C1 segment of cervical spinal cord (tissue), 14 donors: ENCODE measurements around the gene ARHGAP6.

ENCODE experiments used
- DNase-seq, 14 donors: peaks; one replicate each; lab custom pipeline; 2025; lab: John Stamatoyannopoulos, UW

Gene ARHGAP6

DNA sequence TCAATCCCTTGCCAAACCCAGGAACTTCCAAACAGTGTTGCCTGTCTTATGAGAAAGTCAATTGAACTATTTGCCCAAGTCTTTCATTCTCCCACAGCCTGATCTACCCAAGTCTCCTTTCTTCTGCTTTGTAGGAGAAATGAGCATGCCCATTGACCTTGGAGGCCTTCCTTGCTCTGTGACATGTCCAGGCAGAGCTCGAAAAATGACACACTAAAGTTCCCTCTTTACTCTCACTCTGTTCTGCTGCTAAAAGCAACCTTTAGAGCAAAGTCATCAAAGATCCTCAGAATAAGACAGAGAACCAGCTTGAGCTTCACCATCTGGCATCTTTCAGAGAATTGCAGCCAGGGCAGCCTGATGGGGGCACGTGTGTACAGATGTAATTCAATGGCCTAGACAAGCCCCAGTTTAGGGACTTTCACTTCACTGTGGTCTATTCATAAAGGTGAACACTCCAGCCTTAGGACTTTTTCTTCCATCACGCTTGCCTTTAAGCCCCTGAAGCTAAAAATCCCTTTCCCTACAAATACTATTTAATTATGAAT lies 236.1 kb downstream of the ARHGAP6 start:
- no peak for DNase-seq

DNA sequence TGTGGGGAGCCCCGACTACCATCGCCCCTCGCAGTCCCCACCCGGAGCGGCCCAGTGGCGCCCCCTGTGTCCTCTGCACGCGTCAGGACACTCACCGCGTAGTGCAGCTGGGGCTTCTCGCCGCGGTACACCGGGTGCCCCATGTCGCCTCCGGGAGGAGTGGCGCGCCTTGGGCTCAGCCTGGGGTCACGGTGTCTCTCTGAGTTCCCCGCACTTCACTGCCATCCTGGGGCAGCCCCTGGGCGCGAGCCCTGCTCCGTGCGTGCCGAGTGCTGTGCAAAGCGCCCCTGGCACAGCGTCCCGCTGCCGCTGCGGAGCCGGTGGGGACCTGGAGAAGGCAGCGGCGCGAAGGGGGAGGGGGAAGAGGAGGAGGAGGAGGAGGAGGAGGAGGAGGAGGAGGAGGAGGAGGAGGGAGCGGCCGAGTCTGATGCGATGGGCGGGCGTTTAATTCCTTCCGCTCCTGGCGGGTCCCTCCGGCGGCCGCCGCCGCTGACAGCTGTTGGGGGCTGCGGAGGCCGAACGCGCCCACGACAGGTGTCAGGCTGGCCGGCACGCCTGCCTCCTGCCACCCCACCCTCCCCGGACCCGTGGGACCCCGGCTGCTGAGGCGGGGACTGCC lies 238.2 kb downstream of the ARHGAP6 start:
- DNase-seq: peak in 4 of 14 donors; percentile 7 to 42 (median 26)

DNA sequence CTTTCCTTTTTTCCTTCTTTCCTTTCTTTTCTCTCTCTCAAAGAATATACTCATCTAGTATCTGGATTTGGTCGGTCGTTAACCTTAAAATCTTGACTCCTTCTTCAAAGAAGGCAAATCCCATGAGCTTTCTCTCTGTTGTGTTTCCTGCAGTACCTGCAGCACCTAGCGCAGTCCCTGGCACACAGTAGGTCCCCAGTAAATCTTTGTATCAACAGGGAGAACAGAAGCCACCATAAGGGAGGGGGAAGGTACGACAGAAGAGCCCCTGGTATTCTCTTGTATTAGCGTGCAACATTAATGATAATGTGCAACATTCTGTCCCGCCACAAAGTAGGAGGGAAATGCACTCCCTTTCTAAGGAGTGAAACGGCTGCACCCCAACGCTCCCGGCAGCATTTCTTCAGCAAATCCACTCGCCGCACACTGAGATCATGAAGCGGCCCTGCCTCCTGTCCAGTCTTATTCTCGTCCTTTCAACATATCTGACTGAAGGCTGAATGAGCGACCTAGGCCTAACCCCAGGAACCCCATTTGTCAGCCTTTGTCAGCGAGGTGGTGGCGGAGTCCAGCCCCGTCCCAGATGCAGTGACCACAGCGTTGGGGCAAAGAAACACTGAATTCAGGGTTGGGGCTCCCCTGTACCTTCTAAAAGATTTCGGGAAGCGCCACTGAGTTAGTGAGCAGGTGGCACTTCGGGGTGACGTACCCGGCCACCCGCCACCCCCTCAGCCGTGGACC lies 238.8 kb downstream of the ARHGAP6 start:
- no peak for DNase-seq

DNA sequence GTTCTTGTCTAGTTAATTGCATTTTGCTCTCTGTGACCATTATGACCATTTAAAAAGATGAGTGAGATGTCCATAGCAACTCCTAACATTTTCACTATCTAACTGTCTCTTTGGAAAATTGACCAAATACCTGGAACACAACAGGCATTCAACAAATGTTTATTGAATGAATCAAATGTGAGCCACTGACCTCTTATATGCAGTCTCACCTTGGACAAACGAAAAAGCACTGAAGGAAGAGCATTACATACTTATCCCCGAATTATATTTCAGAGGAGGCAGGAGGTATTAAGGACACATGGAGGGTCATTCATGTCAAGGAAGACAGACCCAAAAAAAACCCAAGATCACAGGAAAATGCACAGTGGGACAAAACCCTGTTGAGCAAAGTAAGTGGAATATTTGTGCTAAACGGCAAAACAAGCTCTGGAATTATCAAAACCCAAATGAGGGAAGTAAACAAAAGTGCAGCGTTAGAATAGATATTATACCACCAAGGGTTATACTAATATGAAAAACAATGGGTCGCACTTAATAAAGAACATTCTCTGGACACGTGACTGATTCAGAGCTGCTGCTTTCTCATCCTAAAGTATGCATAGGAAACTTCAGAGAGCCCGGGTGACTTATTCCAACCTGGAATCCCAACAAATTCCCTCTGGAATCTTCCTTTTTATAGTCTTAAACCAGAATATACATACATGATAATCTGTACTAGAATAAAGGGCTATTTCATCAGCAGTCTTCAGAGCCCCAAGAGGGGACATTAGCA lies 240.6 kb downstream of the ARHGAP6 start:
- no peak for DNase-seq

DNA sequence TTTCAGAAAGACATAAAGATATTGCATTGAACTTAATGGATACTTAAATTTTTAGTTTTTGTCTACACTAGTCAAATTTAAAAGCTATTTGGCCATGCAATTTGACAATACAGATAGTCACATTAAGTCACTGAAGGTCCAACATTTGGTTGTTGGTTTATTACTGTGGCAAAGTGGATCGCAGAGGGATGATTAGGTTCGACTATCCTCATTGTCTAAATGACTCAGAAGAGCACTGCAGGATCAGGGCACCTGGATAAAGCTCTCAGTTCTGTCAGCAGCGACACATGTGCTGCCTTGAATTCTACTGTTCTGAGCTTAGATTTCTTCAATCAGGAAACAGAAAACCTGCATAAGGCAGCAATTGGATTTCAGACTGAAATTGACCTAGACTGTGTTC lies 241.8 kb downstream of the ARHGAP6 start:
- no peak for DNase-seq

DNA sequence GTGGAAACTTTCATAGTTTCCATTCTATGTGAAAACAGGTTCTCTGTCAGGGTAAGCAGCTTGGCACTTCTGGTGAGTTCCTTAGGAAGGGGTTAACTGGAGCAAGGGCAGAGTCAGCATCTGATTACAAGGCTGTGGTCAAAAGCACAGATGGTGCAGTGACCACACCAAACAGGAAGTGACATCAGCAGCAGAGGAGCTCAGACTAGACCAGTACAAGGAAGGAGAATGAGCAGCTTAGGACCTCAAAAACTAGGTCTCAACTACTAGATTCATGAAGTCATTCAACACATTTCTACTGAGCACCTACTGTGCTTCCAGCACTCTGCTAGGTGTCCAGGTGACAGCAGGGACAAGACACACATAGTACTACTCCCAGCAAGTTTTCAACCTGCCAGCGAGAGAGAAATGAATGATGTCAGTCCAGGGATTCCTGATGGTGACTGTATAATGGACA lies 242.3 kb downstream of the ARHGAP6 start:
- peak in 1 of 14 donors; percentile 8 for DNase-seq

DNA sequence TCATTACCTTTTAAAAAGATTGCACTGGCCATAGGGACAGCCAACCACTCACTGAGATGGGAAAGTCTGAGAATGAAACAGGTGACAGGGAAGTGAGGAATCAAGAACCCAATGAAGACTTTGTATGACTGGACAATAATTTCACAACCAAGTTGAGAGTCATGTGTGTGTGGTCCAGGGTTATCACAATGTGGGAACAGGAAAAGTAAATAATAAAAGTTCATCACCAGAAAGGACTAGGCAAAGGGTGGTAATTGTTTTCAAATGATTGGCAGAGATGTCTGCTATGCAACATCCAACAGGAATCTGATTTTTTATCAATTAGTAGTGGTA lies 243.2 kb downstream of the ARHGAP6 start:
- DNase-seq: no peak

DNA sequence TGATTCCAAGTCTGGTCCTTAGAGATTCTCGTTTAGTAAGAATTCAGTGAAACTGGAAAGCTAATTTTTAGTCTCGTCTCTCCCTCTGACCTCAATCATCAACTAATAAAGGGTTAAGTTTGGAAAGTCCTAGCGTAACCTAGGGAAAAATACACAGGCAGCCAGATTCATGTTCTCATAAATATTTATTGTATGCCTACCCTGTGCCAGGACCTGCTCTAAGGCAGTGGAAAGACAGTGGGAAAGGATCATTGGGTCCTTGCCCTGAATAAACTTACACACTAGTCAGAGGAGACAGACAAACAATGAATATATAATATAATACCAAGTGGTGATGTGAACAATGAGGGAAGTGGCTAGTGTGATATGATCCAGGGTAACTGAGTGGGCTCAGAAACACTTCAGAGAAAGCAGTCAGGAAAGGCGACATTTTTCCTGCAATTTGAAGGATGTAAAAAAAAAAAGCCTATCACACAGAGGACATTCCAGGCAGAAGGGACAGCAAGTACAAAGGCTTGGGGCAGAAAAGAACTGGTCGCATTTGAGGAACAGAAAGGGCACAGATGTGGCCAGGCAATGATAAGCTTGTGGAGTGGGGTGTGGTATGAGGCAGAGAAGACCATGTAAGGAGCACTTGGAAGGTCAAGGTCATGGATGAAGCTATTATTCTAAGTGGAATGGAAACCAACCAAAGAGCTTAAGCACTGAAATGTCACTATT lies 243.8 kb downstream of the ARHGAP6 start:
- DNase-seq: no peak

DNA sequence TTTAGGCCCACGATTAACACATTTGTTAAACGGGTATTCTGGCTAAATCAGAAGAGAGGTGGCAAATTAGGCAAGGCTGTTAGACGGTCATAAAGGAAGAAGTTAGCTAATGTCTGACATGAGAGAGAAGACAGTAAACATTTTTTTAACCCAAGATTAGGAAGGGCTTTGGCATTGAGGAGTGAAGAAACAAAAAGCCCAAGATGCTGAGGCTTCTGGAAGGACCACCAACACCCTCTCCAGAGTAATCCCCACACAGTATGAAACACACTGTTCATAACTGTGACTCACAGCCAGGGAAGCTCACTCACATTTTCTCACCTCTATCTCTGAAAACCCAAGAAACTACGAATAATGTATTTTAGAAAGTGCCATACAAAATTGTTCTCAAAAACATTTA lies 244.9 kb downstream of the ARHGAP6 start:
- no peak for DNase-seq

DNA sequence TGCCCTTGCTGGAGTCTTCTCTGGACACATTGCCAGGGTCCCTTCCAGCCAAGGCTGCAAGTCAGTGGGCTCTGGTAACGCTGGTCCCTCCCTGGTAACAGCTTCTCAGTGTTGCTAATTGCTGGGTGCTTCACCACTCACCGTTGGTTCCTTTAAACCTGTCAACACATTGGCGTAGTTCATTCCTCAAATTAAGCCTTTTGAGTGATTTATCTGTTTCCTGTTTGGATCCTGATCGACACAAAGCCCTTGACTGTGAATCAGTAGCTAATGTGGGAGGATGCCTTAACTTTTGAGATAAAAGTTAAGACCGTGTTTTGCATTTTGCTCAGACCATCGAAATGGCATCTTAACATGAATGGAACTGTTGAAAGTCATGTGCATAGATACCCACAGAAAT lies 246.6 kb downstream of the ARHGAP6 start:
- no peak for DNase-seq

DNA sequence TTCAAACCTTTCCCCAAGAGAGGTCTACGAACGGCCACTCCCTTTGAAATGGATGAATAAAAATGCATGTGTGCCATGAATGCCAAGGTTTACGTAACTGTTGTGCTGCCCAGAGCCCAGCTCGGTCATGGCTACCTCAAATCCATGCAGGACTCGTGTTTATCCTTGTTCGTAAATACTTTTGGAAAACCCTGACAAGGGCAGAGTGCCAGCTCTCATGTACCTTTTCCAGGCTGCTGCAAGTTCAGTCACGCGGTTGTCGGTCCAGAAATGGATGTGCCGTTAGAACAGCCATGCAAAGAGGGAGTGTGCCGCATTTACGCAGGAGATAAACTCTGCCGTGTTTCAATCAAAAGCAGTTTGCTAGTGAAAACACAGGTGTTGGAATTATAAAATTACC lies 249.1 kb downstream of the ARHGAP6 start:
- DNase-seq: no peak

DNA sequence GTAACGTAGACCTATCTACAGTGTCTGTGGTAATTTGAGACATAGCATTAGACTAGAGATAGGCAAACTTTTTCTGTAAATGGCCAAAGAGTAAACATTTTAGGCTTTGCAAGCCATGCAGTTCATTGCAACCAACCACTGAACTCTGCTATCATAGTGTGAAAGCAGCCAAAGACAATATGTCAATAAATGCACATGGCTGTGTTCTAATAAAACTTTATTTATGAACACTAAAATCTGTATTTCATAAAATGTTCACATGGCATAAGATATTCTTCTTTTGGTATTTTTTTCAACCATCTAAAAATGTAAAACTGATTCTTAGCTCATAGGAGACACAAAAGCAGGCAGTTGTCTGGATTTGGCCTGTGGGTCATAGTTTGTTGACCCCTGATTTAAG lies 251.6 kb downstream of the ARHGAP6 start:
- no peak for DNase-seq

DNA sequence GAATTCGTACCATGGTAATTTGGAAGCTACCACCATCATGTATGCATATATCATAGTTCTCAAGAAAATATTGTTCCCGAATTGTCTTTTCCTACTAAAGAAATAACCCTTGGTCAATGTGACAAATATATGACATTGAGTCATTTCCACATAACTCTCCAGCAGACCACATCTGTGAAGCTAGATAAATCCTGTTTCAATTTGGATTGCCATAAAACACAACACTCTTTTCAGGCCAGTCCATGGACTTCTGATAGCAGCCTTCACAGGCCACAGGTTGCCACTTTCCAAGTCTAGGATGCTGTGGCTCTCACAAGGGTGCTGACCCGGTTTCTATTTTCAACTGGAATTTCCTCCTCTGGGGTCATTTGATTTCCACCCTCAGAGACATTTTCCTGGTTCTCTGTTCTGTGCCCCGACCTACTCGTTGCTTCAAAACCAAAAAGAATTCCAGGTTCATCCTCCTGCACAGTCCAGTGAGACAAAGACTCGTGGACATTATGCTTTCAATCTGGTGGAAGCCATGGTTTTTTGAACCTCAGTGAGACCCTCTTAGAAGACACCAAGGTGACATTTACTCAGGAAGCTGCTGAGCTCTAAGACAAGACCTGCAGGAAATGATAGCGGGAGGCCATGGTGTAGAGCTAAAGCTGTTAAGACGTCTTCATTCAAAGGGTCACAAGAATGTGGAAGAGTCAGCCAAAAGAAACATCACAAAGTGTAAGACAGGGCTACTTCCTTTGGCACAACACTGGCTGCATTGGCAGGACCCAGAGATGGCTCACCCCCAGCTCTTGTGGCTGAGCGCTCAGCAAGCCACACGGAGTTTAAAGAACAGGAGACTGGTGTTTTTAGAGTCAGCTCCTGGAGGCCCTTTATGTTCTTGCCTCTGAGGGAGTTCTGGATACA lies 252.8 kb downstream of the ARHGAP6 start:
- no peak for DNase-seq

DNA sequence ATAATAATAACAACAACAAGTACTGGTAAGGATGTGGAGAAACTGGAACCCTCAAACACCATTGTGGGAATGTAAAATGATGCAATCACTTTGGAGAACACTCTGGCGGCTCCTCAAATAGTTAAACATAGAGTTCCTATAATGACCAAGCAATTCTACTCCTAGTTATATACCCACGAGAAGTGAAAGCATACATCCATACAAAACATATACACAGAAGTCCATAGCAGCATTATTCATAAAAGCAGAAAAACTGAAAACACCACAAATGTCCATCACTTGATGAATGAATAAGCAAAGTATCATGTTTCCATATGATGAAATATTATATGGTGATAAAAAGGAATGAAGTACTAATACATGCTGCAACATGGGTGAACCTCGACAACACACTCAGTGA lies 255.8 kb downstream of the ARHGAP6 start:
- DNase-seq: no peak

DNA sequence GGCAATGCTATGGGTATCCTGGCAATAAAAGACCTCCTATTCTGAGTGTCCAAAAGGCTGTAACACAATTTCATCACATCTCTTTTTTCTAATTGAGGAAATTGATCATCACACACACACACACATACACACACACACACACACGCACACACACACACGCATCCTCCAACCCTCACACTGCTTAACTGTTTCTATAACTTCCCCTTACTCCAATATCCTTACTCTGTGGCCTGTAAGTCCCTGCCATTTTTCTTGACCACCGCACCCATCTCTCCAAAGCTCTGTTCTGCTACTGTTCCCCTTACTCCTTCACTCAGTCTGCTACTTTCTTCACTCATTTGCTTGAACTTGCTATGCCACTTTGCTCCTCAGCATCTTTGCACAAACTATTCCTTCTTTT lies 256.9 kb downstream of the ARHGAP6 start:
- no peak for DNase-seq

DNA sequence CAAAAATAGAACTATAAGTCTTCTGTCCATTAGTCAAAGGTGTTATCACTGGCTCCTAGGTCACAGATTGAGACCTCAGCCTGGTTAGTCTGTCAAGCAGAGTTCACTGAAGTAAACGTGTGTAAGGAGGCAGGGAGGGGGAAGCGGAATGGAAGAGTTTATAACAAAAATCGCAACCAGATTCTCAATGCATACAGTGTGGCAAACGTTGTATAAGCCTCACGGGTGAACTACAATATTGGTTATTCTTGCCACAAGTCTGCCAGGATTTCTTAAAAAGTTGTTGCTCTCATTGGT lies 257.7 kb downstream of the ARHGAP6 start:
- DNase-seq: no peak

DNA sequence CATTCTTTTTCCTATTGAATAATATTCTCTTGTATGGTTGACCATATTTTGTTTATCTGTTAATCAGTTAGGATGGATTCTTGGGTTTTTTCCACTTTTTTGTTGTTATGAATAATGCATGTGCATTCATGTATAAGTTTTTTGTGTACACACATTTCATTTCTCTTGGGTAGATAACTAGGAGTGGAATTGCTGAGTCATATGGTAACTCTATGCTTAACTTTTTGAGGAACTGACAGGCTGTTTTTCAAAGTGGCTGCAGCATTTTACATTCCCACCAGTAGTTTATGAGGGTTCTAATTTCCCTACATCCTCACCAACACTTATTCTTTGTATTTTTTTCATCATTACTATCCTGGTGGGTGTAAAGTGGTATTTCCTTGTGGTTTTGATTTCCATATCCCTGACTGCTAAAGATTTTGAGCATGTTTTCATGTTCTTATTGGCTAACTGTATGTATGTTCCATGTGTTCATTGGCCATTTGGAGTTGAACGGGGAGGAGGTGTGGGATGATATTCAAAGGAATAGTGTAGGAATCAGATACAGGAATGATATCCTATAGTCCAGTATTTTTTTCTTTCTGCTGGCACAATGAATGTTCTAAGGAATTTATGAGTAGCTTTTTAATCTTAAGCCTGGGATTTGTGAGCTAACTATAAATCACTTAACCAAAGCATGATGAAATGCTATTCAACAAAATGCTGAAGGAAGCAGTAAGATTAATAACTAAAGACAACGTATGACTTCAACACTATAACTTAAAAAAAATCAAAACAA lies 258.2 kb downstream of the ARHGAP6 start:
- DNase-seq: no peak

DNA sequence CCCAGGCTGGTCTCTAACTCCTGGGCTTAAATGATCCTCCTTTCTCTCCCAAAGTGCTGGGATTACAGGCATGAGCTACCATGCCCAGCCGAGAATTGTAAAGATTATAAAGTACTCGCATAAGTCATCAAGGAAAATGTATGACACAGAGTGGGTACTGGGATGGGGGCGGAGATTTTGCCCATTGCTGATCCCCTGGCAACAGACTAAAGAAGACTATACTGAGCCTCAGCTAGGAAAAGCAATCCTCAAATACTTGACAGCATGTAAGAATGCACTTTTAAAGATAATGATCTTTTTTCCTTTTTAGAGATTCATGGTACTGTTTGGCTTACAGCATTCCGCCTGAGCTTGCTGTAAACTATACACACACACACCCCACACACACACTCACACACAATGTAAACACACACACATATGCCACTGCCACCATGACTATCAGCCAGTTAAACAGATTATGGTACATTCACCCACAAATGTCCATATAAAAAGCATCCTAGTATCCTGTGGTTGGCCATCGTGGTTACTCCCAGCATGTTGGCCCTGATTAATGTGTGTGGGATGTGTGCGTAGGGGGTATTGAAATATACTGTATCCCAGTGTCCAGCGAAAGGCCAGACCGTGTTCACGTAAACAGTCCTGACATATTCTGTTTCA lies 259.5 kb downstream of the ARHGAP6 start:
- DNase-seq: no peak

DNA sequence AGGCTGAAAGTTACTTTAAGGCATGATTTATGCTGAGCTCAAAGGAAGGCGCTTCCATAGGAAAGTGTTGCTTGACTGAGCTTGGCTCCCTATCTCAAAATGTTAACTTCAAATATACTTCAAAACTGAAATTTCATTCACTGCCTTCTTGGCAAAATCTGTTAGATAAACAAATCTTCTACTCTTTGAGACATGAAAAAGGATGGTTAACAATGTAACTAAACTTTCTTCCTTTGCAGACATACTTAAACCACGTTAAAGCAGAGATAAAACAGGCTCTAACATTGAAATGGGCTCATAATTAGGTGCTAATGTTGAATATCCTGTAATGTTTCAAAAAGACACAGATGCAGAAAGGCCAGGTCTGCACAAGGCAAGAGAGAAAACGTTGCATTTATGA lies 262.1 kb downstream of the ARHGAP6 start:
- DNase-seq: no peak

DNA sequence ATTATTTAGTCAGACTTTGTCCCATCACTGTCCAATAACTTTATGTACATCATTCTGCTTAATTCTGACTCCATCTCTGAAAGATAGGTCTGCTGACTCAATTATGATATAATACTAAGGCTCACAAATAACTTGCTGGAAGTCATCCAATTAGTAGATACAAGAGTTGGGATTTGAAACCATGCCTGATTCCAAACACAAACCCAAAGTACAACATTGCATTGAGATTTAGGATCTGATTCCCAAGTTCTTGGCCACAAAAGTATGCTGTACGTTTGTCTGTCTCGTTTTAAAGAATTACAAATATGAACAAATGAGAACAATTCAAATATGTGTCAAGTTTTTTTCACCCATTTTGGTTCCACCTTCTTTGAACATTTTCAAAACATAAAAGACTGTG lies 263.8 kb downstream of the ARHGAP6 start:
- no peak for DNase-seq
